ENCODE measurements around the gene TAL1. TPM values are rescaled to one million over a fixed set of nuclear protein-coding genes. Genes with fewer than 3 reads are reported as not detected.

TAL1 gene
- total RNA-seq, 1 donor from 2014 or later = not detected

DNA sequence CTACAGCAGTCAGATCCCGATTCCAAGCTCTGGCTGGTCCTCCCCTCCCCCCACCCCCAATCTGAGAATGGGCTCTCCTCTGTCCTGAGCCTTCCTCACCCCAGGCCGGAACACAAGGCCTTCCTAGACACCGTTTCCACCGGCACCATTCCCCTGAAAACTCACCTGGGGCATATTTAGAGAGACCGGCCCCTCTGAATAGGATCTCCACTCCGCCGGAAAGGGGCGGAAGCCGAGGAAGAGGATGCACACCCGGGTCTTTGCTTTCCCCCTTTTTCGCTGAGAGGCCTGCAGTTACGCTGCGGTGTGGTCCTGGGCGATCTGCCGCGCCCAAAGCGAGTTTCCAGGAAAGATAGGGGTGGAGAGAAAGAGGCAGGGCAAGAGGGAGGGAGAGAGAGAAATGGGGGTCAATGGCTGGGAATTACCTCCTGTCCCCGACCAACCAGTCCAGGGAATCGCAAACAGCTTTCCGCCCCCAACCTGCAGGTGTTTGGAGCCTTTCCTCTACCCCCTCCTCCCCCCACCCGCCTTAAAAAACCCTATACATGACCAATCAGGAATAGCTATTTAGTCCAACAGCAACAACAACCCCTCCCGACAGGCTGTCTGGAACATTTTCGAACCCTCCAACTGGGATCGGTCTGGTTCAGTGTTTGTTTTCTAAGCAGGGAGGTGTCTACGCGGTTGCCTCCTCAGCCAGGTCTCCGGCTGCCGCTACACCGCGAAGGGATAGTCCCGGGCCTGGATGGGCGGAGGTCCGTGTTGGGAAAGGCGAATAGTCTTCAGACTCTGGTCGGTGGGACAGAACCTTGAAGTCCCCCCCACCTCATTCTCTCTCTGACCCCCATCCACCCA is 2.8 kb downstream of the TAL1 start:
- no peaks in the 10 kb centered on the region for H3K79me2 ChIP-seq (ENCODE audit: low read depth)
- Mint-ChIP-seq H3K27me3 (ENCODE audit: insufficient read depth, low read depth) (peaks cover 79% of the 10 kb centered on the region), H3K4me1 (peaks cover 30% of the 10 kb centered on the region), H3K4me3 (no peak overlapping the region), H3K27ac (no peak overlapping the region), H3K9me3 (peaks cover 3% of the 10 kb centered on the region), H3K36me3 (peaks cover 2% of the 10 kb centered on the region)
- H3K4me3 ChIP-seq = no peak overlapping the region
- H3K4me1 ChIP-seq = peaks cover 38% of the 10 kb centered on the region
- H3K27me3 ChIP-seq = peaks cover 100% of the 10 kb centered on the region
- peak overlapping the region; percentile 65 for H3K4me2 ChIP-seq
- no peaks in the 10 kb centered on the region for H3K36me3 ChIP-seq
- H2AFZ ChIP-seq (replicated peaks) = no peak overlapping the region
- DNase-seq (ENCODE audit: low spot score) = peak; percentile 64
- TF ChIP-seq EZH2phosphoT487 (IDR thresholded peaks at IDR 0.05) (peak; percentile 16), EZH2 (IDR thresholded peaks at IDR 0.05) (peak; percentile 68)
- TF ChIP-seq, protein P1, sequence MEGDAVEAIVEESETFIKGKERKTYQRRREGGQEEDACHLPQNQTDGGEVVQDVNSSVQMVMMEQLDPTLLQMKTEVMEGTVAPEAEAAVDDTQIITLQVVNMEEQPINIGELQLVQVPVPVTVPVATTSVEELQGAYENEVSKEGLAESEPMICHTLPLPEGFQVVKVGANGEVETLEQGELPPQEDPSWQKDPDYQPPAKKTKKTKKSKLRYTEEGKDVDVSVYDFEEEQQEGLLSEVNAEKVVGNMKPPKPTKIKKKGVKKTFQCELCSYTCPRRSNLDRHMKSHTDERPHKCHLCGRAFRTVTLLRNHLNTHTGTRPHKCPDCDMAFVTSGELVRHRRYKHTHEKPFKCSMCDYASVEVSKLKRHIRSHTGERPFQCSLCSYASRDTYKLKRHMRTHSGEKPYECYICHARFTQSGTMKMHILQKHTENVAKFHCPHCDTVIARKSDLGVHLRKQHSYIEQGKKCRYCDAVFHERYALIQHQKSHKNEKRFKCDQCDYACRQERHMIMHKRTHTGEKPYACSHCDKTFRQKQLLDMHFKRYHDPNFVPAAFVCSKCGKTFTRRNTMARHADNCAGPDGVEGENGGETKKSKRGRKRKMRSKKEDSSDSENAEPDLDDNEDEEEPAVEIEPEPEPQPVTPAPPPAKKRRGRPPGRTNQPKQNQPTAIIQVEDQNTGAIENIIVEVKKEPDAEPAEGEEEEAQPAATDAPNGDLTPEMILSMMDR (IDR thresholded peaks at IDR 0.05) = no peak
- peaks cover 71% of the 10 kb centered on the region for H4K20me1 ChIP-seq (ENCODE audit: low read depth)
- H3K9ac ChIP-seq = no peak overlapping the region
- H3K27ac ChIP-seq = no peak overlapping the region
- H3F3A ChIP-seq (ENCODE audit: low read depth) = peaks cover 22% of the 10 kb centered on the region
- H3K9me3 ChIP-seq (ENCODE audit: low read depth) = no peaks in the 10 kb centered on the region

- Histone ChIP-seq H4K20me1 (ENCODE audit: low read depth) (peaks cover 71% of the 10 kb centered on the region), H3K9me3 (ENCODE audit: low read depth) (no peaks in the 10 kb centered on the region), H3K9ac (no peak overlapping the region), H3K27me3 (peaks cover 100% of the 10 kb centered on the region), H3F3A (ENCODE audit: low read depth) (peaks cover 22% of the 10 kb centered on the region), H3K4me3 (no peak overlapping the region), H2AFZ (replicated peaks) (no peak overlapping the region), H3K4me1 (peaks cover 38% of the 10 kb centered on the region), H3K4me2 (peak overlapping the region; percentile 65), H3K27ac (no peak overlapping the region), H3K36me3 (no peaks in the 10 kb centered on the region), H3K79me2 (ENCODE audit: low read depth) (no peaks in the 10 kb centered on the region)
- Mint-ChIP-seq H3K36me3 (peaks cover 2% of the 10 kb centered on the region), H3K4me3 (no peak overlapping the region), H3K9me3 (peaks cover 2% of the 10 kb centered on the region), H3K27ac (no peak overlapping the region), H3K27me3 (ENCODE audit: insufficient read depth, low read depth) (peaks cover 73% of the 10 kb centered on the region), H3K4me1 (peaks cover 28% of the 10 kb centered on the region)
- TF ChIP-seq EZH2 (IDR thresholded peaks at IDR 0.05) (peak; percentile 65), EZH2phosphoT487 (IDR thresholded peaks at IDR 0.05) (peak; percentile 63)
- TF ChIP-seq, protein P1 (IDR thresholded peaks at IDR 0.05) = no peak
- no peak for DNase-seq (ENCODE audit: low spot score)
Measured at GRCh38 chr1:47228644-47229030, 3.4 kb downstream of the TAL1 start.

DNA sequence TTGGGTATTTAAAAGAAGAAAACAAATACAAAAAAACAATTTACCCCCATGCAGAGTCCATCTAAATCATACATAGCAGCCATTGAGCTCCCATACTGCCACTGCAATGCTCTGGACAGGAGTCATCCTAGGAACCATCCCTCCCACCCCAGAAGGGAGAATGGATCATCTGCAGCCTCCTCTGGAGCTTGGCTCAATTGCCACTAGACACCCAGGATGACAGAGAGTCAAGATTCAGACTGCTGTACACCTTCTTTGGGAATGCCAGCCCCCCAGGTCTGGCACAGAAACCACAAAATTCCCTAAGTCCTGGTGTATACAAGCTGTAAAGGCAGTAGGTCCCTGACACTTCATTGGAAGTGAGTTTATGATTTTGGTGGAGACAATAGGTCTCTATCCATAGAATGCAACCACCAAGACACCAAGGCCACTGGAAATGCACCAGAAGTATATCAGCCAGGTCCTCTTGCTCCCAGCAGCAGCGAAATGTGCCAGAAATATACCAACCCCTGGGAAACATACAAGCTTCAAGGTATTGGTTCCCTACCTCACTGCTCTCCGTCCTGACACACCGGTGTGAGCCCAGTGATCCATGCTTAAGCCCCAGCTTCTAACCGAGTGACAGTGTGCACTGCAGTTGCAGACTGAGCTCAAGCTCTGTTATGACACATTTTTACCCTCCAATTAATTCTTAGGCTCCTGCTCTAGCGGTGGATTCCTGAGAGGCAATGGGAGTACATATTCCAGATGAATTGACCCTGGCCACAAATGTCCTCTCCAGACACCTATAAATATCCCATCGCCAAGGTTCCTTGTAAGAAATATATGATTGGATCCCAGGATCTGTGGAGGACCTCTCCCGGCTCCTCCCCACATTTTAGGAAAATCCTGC is 4.4 kb downstream of the TAL1 start:
- H3K4me1 Mint-ChIP-seq = peaks cover 24% of the 10 kb centered on the region

More for the DNA sequence above, 4.4 kb downstream of the TAL1 start:
- peaks cover 62% of the 10 kb centered on the region for H3K27me3 Mint-ChIP-seq (ENCODE audit: insufficient read depth, low read depth)
- H3K4me3 Mint-ChIP-seq = no peak overlapping the region
- no peaks in the 10 kb centered on the region for H3K79me2 ChIP-seq (ENCODE audit: low read depth)
- H3K9me3 ChIP-seq (ENCODE audit: low read depth) = no peaks in the 10 kb centered on the region
- H3K4me2 ChIP-seq = no peak overlapping the region
- H3K27me3 ChIP-seq = peaks cover 100% of the 10 kb centered on the region
- H3K27ac Mint-ChIP-seq = no peak overlapping the region
- H2AFZ ChIP-seq (replicated peaks) = no peak overlapping the region
- H3K9me3 Mint-ChIP-seq = peaks cover 2% of the 10 kb centered on the region
- H4K20me1 ChIP-seq (ENCODE audit: low read depth) = peaks cover 67% of the 10 kb centered on the region
- no peaks in the 10 kb centered on the region for H3K36me3 Mint-ChIP-seq
- no peaks in the 10 kb centered on the region for H3K36me3 ChIP-seq
- no peak overlapping the region for H3K27ac ChIP-seq
- no peak overlapping the region for H3K4me3 ChIP-seq
- no peak for TF ChIP-seq EZH2phosphoT487 (IDR thresholded peaks at IDR 0.05)
- no peak for TF ChIP-seq EZH2 (IDR thresholded peaks at IDR 0.05)
- TF ChIP-seq, protein P1 (IDR thresholded peaks at IDR 0.05) = no peak
- H3K4me1 ChIP-seq = peaks cover 35% of the 10 kb centered on the region
- H3F3A ChIP-seq (ENCODE audit: low read depth) = peaks cover 11% of the 10 kb centered on the region
- H3K9ac ChIP-seq = no peak overlapping the region
- DNase-seq (ENCODE audit: low spot score) = no peak
